ENCODE results near the gene GPC4.

DNA sequence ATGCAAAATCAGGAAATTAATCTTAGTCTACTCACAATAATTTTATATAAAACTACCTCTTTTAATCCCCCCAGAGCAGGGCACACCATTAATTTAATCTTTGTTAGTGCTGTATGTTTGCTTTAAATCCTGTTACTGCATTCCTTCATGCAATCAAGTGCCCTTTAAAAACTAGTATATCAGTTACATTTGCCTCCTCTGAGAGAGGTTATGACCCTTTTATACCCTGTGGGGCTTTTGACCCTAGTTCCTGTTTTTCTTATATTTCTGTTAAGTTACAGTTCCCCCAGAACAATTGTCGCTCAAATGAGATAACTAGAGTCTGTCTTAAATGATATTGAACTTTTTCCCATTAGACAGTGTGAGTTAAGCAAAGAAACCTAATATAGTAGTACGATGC, 46.2 kb downstream of the GPC4 start:
- TF ChIP-seq EZH2 (IDR thresholded peaks at IDR 0.05) = no peak
- no peak for TF ChIP-seq POLR2AphosphoS5 (IDR thresholded peaks at IDR 0.05; ENCODE audit: borderline replicate concordance, low read depth, low read length)
- TF ChIP-seq FOXP2 (optimal IDR thresholded peaks at IDR 0.05; ENCODE audit: control extremely low read depth, extremely low read length, insufficient read depth) = no peak
